Endothelial cell (in vitro differentiated cells): ENCODE data around the gene SLX9. TPM values are rescaled to one million over a fixed set of nuclear protein-coding genes. Genes with fewer than 3 reads are reported as not detected.

Source experiments
- DNase-seq: peaks from one replicate; pipeline ENCODE4 v3.0.0; 2021; ENCODE audit warnings: low spot score
- H3K27ac Mint-ChIP-seq: one replicate; pipeline ENCODE4 v1.8.0; 2021; ENCODE audit warnings: mixed read lengths, inconsistent platforms; ENCODE audit not compliant: unreplicated experiment
- H3K27me3 Mint-ChIP-seq: one replicate; pipeline ENCODE4 v1.8.0; 2021; ENCODE audit warnings: mild to moderate bottlenecking, moderate library complexity, mixed read lengths, inconsistent platforms; ENCODE audit not compliant: unreplicated experiment
- H3K36me3 Mint-ChIP-seq: one replicate; pipeline ENCODE4 v1.8.0; 2021; ENCODE audit warnings: mild to moderate bottlenecking, low read depth, mixed read lengths, inconsistent platforms; ENCODE audit not compliant: unreplicated experiment
- H3K4me1 Mint-ChIP-seq: one replicate; pipeline ENCODE4 v1.8.0; 2021; ENCODE audit warnings: mild to moderate bottlenecking, mixed read lengths, inconsistent platforms; ENCODE audit not compliant: unreplicated experiment
- H3K4me3 Mint-ChIP-seq: one replicate; pipeline ENCODE4 v1.8.0; 2021; ENCODE audit warnings: mild to moderate bottlenecking, mixed read lengths, inconsistent platforms; ENCODE audit not compliant: unreplicated experiment
- H3K9me3 Mint-ChIP-seq: one replicate; pipeline ENCODE4 v1.8.0; 2021; ENCODE audit warnings: mixed read lengths, inconsistent platforms; ENCODE audit not compliant: unreplicated experiment
- CTCF ChIP-seq: fragments of 200-600 bp; sonication (generic); IDR thresholded peaks from one replicate; pipeline ENCODE4 v1.5.0; 2021; ENCODE audit warnings: antibody characterized with exemption; ENCODE audit not compliant: unreplicated experiment
- total RNA-seq: library from RNA; stranded (reverse); fragmentation: NEBNext Ultra II Directional; extraction: Animal tissue kit (Norgen Biotek cat#: 25700); gene quantifications from one replicate; pipeline ENCODE4 v1.2.1, GENCODE V29; 2021; ENCODE audit not compliant: unreplicated experiment

SLX9 gene
- total RNA-seq, 1 donor from 2014 or later = 13.7 TPM

DNA sequence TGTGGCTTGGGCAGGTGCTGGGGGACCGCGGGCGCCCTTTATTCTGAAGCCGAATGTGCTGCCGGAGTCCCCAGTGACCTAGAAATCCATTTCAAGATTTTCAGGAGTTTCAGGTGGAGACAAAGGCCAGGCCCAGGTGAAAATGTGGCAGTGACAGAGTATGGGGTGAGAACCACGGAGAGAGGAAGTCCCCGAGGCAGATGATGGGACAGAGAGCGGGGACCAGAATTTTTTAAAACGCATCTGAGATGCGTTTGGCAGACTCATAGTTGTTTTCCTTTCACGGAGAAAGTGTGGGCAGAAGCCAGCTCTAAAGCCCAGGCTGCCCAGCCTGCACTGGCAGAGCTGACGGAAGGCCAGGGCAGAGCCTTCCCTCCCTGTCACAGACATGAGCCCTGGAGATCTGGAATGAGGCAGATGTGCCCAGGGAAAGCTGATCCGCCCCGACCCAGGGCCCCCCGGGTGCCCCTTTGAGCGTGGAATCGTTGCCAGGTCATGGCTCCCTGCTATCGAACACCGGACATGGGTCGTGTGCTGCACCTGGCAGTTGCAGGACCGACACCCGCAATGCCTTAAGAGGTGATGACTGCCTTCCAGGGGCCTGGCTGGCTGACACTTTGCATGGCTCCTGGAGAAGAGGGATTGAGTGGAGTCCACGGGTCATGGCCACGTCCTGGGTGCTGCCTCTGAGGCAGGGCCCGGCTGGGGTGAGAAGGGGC lies 6.5 kb upstream of the SLX9 start:
- Mint-ChIP-seq H3K4me1 (peaks cover 3% of the 10 kb centered on the region), H3K9me3 (no peaks in the 10 kb centered on the region), H3K36me3 (peaks cover 4% of the 10 kb centered on the region), H3K27ac (no peak overlapping the region), H3K4me3 (peak overlapping the region; percentile 72), H3K27me3 (peaks cover 23% of the 10 kb centered on the region)
- no peak for DNase-seq
- TF ChIP-seq CTCF = no peak

GRCh38 chr21:44933918-44934260 lies 5.9 kb upstream of the SLX9 start:
- TF ChIP-seq CTCF = no peak
- H3K36me3 Mint-ChIP-seq = peaks cover 4% of the 10 kb centered on the region
- peaks cover 3% of the 10 kb centered on the region for H3K4me1 Mint-ChIP-seq
- no peak overlapping the region for H3K27ac Mint-ChIP-seq
- H3K9me3 Mint-ChIP-seq = no peaks in the 10 kb centered on the region
- DNase-seq = no peak
- no peak overlapping the region for H3K4me3 Mint-ChIP-seq
- H3K27me3 Mint-ChIP-seq = peaks cover 23% of the 10 kb centered on the region

DNA sequence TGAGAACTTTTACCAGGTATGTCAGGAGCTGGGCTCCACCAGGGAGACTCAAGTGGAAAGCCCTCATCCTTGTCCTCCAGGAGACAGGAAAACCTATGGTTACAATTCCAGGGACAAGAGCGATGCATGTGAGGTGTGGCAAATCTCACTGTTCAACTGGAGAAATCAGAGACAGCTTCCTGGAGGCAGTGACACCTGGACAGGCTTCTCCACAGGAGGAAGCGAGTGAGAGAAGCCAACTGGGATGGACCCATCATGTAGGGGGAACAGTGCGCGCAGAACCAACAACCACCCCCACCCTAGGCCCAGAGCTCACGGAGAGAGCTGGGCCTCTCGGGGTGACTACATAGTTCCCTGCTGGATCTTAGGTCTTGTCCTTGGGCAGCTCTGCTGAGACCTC lies 5.6 kb upstream of the SLX9 start:
- Mint-ChIP-seq H3K9me3 (no peaks in the 10 kb centered on the region), H3K4me1 (peaks cover 3% of the 10 kb centered on the region), H3K27ac (no peak overlapping the region), H3K4me3 (no peak overlapping the region), H3K36me3 (peaks cover 4% of the 10 kb centered on the region), H3K27me3 (peaks cover 23% of the 10 kb centered on the region)
- TF ChIP-seq CTCF = no peak
- DNase-seq = no peak

DNA sequence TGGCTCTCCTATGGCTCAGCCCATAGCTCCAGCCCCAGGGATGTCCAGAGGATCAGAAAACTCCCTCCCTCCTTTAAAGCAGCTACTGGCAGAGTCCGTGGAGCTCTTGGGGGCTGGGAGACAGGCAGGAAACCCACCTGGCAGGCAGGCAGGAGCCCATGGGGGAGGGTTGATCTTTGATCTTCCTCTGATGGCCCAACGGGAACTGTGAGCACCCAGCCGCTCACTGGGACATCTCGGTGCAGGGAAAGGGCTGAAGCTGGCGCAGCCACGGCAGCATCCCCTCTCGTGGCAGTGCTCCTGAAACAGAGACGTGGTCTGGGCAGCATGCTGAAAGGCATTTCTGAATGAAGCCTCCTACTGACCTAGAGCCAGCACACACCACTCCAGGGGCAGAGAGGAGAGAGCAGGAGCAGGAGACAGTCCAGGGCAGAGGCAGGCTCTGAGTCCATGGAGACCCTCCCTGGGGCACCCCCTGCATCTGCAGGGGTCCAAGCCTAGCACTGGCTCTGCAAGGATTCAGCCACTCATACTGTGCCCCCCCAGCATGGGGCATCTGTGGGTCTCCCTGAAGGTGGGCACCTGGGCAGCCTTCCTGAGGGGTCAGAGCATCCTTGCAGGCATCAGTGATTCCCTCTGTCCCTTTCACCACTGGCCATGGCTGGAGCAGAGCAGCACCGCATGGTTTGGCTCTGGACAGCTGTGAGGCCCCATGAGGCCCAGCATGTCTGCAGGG lies 4.9 kb upstream of the SLX9 start:
- Mint-ChIP-seq H3K27me3 (peaks cover 17% of the 10 kb centered on the region), H3K4me3 (no peak overlapping the region), H3K9me3 (no peaks in the 10 kb centered on the region), H3K4me1 (peaks cover 3% of the 10 kb centered on the region), H3K36me3 (peaks cover 4% of the 10 kb centered on the region), H3K27ac (no peak overlapping the region)
- TF ChIP-seq CTCF = no peak
- DNase-seq = no peak

DNA sequence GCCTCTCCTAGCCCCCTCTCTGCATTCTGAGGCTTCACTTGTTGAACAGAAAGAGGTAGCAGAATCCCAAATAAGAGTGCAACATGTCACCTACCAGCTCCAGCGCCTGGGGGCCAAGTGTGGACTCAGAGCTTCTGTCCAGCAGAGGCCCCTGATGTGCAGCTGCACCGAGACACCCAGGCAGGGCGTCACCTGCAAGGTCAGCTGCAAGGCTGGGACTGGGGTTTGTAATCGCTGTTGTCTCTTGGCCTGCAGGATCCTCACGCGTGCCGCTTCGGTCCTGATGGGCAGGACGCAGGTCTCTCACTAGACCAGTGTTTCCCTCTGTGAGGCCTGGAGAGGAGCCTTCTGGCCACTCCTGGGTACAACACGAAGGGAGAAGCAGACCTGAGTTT lies 4.3 kb upstream of the SLX9 start:
- H3K27ac Mint-ChIP-seq = no peak overlapping the region
- H3K4me3 Mint-ChIP-seq = no peak overlapping the region
- DNase-seq = no peak
- no peak for TF ChIP-seq CTCF
- no peaks in the 10 kb centered on the region for H3K9me3 Mint-ChIP-seq
- peaks cover 5% of the 10 kb centered on the region for H3K36me3 Mint-ChIP-seq
- H3K4me1 Mint-ChIP-seq = peaks cover 5% of the 10 kb centered on the region
- H3K27me3 Mint-ChIP-seq = peaks cover 15% of the 10 kb centered on the region
